ENCODE measurements around the gene ADGRG7.

The ADGRG7 gene

GRCh38 chr3:100602506-100603444 is 6.6 kb upstream of the ADGRG7 start:
- DNase-seq: no peak

- DNase-seq: no peak
Observed at GRCh38 chr3:100603469-100603868, 5.9 kb upstream of the ADGRG7 start.

- no peak for DNase-seq
Observed at GRCh38 chr3:100605358-100605757, 4.0 kb upstream of the ADGRG7 start.

GRCh38 chr3:100606894-100607512 is 2.4 kb upstream of the ADGRG7 start:
- DNase-seq: no peak

- no peak for DNase-seq
Observed at GRCh38 chr3:100609963-100610362, 562 bp downstream of the ADGRG7 start.

- no peak for DNase-seq
Observed at GRCh38 chr3:100611221-100611620, 1.8 kb downstream of the ADGRG7 start.

GRCh38 chr3:100613721-100614390 is 4.5 kb downstream of the ADGRG7 start:
- no peak for DNase-seq

- DNase-seq: no peak
Observed at GRCh38 chr3:100614941-100615340, 5.5 kb downstream of the ADGRG7 start.

GRCh38 chr3:100615684-100616083 is 6.3 kb downstream of the ADGRG7 start:
- DNase-seq: no peak

GRCh38 chr3:100621251-100621650 is 11.8 kb downstream of the ADGRG7 start:
- DNase-seq: no peak

GRCh38 chr3:100627491-100627890 is 18.1 kb downstream of the ADGRG7 start:
- DNase-seq: no peak

- DNase-seq: no peak
Observed at GRCh38 chr3:100629421-100630127, 20.2 kb downstream of the ADGRG7 start.

GRCh38 chr3:100630664-100631063 is 21.3 kb downstream of the ADGRG7 start:
- DNase-seq: no peak

- no peak for DNase-seq
Observed at GRCh38 chr3:100631236-100631635, 21.8 kb downstream of the ADGRG7 start.

GRCh38 chr3:100634493-100635272 is 25.3 kb downstream of the ADGRG7 start:
- DNase-seq: no peak

GRCh38 chr3:100635273-100635701 is 25.9 kb downstream of the ADGRG7 start:
- no peak for DNase-seq

GRCh38 chr3:100637197-100637631 is 27.8 kb downstream of the ADGRG7 start:
- no peak for DNase-seq

GRCh38 chr3:100640633-100641032 is 31.2 kb downstream of the ADGRG7 start:
- DNase-seq: no peak

GRCh38 chr3:100641471-100642032 is 32.2 kb downstream of the ADGRG7 start:
- no peak for DNase-seq

GRCh38 chr3:100645913-100646312 is 36.5 kb downstream of the ADGRG7 start:
- DNase-seq: no peak

GRCh38 chr3:100647171-100647570 is 37.8 kb downstream of the ADGRG7 start:
- DNase-seq: no peak

- no peak for DNase-seq
Observed at GRCh38 chr3:100647657-100648056, 38.3 kb downstream of the ADGRG7 start.

Data from NCI-H1417 treated with DMSO at 0.1 percent for 48 hours (cell line).